ENCODE data around the gene RABEP2.

GRCh38 chr16:28974007-28974436, 49.0 kb upstream of the RABEP2 start:
- TF ChIP-seq CTCF (conservative IDR thresholded peaks at IDR 0.05) = peak; percentile 77
- no peak for TF ChIP-seq EZH2 (IDR thresholded peaks at IDR 0.05; ENCODE audit: low read depth)

Data from PC-9 (cell line).